ENCODE data around the gene ERRFI1. TPM values are rescaled to one million over a fixed set of nuclear protein-coding genes. Genes with fewer than 3 reads are reported as not detected.
A peak's percentile ranks its signal among the peaks of the same experiment; 100 is the strongest.

Gene ERRFI1
- total RNA-seq, 2 donors from 2014 or later: 101 to 158 TPM

DNA sequence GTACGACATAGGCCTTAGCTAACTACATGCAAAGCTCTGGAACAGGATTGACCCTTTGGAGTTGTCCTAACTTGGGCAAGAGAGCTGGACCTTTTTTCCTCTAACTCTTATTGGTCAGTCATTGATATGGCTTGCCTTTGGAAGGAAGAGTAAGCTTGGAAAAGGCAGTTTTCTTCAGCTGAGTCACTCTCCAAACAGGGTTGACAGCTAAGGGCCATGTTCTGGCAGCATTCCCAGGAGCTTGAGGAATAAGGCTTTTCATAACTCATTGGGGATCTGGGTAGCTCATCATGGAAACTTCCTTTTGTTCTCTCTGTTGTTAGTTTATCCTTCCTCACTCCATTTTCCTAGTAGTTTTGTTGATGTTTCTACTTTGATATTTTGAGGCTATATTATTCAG is 14.5 kb upstream of the ERRFI1 start:
- H3K36me3 ChIP-seq: no peaks in the 10 kb centered on the region
- H3K4me3 ChIP-seq: no peak overlapping the region
- H3K9me3 ChIP-seq: no peaks in the 10 kb centered on the region
- TF ChIP-seq, protein P1, sequence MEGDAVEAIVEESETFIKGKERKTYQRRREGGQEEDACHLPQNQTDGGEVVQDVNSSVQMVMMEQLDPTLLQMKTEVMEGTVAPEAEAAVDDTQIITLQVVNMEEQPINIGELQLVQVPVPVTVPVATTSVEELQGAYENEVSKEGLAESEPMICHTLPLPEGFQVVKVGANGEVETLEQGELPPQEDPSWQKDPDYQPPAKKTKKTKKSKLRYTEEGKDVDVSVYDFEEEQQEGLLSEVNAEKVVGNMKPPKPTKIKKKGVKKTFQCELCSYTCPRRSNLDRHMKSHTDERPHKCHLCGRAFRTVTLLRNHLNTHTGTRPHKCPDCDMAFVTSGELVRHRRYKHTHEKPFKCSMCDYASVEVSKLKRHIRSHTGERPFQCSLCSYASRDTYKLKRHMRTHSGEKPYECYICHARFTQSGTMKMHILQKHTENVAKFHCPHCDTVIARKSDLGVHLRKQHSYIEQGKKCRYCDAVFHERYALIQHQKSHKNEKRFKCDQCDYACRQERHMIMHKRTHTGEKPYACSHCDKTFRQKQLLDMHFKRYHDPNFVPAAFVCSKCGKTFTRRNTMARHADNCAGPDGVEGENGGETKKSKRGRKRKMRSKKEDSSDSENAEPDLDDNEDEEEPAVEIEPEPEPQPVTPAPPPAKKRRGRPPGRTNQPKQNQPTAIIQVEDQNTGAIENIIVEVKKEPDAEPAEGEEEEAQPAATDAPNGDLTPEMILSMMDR (IDR thresholded peaks at IDR 0.05): no peak
- H3K27me3 ChIP-seq (replicated peaks; ENCODE audit: insufficient read depth): no peaks in the 10 kb centered on the region
- peaks cover 5 to 12% of the 10 kb centered on the region in 2 donors for H3K4me1 ChIP-seq (ENCODE audit: control insufficient read depth in 1 of 2, low read depth in 2 of 2)
- peak; percentile 82 for DNase-seq (ENCODE audit: low spot score)
- H3K27ac ChIP-seq: peak overlapping the region; percentile 66 to 75
- ATAC-seq (ENCODE audit: insufficient number of reproducible peaks, low FRiP score, low read depth): peak; percentile 89

DNA sequence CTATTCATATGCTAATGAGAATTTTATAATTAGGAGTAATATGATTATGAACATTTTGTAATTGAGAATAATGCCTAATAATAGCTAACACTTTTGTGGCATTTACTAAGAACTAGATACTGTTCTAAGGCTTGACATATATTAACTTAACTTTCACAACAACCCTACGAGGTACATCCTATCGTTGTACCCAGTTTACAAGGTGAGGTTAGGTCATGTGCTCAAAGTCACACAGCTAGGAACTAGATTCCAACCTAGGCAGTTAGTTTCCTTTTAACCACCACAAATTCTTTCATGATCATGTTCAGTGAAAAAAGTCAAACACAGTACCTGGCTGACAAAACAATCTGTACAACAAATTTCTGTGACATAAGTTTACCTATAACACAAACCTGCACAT is 13.0 kb upstream of the ERRFI1 start:
- no peaks in the 10 kb centered on the region for H3K36me3 ChIP-seq
- H3K4me3 ChIP-seq: no peak overlapping the region
- no peaks in the 10 kb centered on the region for H3K27me3 ChIP-seq (replicated peaks; ENCODE audit: insufficient read depth)
- no peak overlapping the region for H3K27ac ChIP-seq
- TF ChIP-seq, protein P1 (IDR thresholded peaks at IDR 0.05): no peak
- peaks cover 4 to 9% of the 10 kb centered on the region in 2 donors for H3K4me1 ChIP-seq (ENCODE audit: control insufficient read depth in 1 of 2, low read depth in 2 of 2)
- DNase-seq (ENCODE audit: low spot score) (no peak), ATAC-seq (ENCODE audit: insufficient number of reproducible peaks, low FRiP score, low read depth) (no peak)
- H3K9me3 ChIP-seq: no peaks in the 10 kb centered on the region

DNA sequence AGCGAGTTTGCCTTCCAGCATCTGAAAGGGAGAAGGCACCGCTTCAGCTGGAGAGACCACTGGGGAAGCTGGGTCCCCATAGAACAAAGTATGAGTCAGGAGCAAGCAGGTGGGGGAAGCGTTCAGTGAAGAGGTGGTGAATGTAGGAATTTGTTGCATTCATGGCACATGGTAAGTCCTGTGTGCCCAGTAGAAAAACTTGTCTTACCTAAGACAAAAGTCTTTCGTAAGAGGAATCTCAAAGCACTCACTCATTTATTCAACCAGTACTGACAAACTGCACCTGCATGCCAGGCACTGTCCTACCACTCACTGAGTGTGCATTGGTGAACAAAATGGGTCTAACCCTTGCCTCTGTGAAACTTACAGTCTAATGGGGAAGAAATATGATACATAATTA is 9.2 kb upstream of the ERRFI1 start:
- DNase-seq (ENCODE audit: low spot score) (no peak), ATAC-seq (ENCODE audit: insufficient number of reproducible peaks, low FRiP score, low read depth) (no peak)
- no peaks in the 10 kb centered on the region for H3K36me3 ChIP-seq
- H3K4me3 ChIP-seq: no peak overlapping the region
- no peaks in the 10 kb centered on the region for H3K9me3 ChIP-seq
- peaks cover 0 to 9% of the 10 kb centered on the region in 2 donors for H3K4me1 ChIP-seq (ENCODE audit: control insufficient read depth in 1 of 2, low read depth in 2 of 2)
- TF ChIP-seq, protein P1 (IDR thresholded peaks at IDR 0.05): no peak
- H3K27me3 ChIP-seq (replicated peaks; ENCODE audit: insufficient read depth): no peaks in the 10 kb centered on the region
- H3K27ac ChIP-seq: no peak overlapping the region

DNA sequence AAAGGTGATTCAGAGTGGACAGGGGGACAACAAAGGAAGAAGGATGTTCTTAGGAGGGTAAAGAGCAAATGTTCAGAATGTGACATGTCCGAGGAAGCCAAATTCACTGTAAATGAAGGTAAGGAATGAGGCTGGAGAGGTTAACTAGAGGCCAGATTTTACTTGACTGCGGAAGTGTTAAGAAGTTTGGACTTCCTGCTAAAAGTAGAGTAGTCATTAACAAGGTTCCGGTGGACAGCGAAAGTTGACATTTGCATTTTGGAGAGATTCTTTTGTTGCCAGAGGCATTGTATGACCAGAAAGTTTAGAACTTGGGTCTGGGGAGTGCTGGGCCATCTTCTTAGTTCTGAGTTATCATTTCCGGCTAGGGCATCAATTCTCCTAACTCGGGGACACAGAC is 7.2 kb upstream of the ERRFI1 start:
- no peaks in the 10 kb centered on the region for H3K27me3 ChIP-seq (replicated peaks; ENCODE audit: insufficient read depth)
- H3K27ac ChIP-seq: no peak overlapping the region
- H3K36me3 ChIP-seq: no peaks in the 10 kb centered on the region
- no peaks in the 10 kb centered on the region for H3K9me3 ChIP-seq
- ATAC-seq (ENCODE audit: insufficient number of reproducible peaks, low FRiP score, low read depth) (no peak), DNase-seq (ENCODE audit: low spot score) (no peak)
- no peak overlapping the region for H3K4me3 ChIP-seq
- peaks cover 0 to 10% of the 10 kb centered on the region in 2 donors for H3K4me1 ChIP-seq (ENCODE audit: control insufficient read depth in 1 of 2, low read depth in 2 of 2)
- TF ChIP-seq, protein P1 (IDR thresholded peaks at IDR 0.05): no peak

DNA sequence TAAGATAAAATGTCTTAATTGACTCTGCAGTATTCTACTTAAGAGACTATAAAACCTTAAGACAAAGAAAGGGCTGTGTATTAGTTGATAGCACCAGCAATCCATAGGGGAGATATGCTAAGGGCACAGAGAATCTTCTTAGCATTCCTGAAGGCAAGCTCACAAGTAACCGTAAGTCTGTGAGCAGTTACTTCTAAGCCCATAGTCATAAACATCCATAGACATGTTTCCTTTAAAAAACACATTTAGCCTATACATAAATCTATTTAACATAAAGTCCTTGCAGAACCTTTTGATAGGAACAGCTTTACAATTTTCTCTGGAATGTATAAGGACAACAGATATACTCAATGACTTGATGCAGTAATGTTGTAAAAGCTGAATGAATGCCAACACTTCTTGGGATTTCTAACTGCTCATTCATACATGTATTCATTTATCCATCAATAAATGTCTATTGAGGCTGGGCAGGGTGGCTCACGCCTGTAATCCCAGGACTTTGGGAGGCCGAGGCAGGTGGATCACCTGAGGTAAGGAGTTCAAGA is 6.3 kb upstream of the ERRFI1 start:
- ATAC-seq (ENCODE audit: insufficient number of reproducible peaks, low FRiP score, low read depth) (no peak), DNase-seq (ENCODE audit: low spot score) (no peak)
- Histone ChIP-seq H3K36me3 (no peaks in the 10 kb centered on the region), H3K27me3 (replicated peaks; ENCODE audit: insufficient read depth) (no peaks in the 10 kb centered on the region), H3K9me3 (no peaks in the 10 kb centered on the region), H3K27ac (no peak overlapping the region), H3K4me3 (no peak overlapping the region), H3K4me1 (ENCODE audit: control insufficient read depth in 1 of 2, low read depth in 2 of 2) (peaks cover 3 to 19% of the 10 kb centered on the region in 2 donors)
- TF ChIP-seq, protein P1 (IDR thresholded peaks at IDR 0.05): no peak

Data from thoracic aorta (tissue), 2 donors.